ENCODE measurements around the gene HS3ST2.

DNA sequence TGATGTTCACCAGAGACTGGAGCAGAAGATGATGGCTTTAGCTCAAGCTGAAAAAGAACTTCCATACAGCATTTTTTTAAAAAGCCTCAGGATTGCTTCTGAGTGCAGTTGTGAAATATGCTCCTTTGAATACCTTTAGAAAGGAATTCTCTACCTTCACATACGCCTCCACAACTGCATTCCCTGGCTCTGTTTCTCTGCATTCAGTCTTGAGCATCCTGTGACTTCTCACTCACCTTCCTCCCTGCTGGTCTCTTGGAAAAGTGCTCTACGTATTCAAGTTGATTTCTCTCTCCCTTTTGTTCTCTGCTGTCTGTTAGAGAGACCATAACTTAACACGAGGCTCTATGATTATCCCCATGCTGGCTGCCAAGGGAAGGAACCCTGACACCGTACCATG, 34.5 kb downstream of the HS3ST2 start:
- TF ChIP-seq POLR2A (IDR thresholded peaks at IDR 0.05) = no peak
- TF ChIP-seq, protein P1, sequence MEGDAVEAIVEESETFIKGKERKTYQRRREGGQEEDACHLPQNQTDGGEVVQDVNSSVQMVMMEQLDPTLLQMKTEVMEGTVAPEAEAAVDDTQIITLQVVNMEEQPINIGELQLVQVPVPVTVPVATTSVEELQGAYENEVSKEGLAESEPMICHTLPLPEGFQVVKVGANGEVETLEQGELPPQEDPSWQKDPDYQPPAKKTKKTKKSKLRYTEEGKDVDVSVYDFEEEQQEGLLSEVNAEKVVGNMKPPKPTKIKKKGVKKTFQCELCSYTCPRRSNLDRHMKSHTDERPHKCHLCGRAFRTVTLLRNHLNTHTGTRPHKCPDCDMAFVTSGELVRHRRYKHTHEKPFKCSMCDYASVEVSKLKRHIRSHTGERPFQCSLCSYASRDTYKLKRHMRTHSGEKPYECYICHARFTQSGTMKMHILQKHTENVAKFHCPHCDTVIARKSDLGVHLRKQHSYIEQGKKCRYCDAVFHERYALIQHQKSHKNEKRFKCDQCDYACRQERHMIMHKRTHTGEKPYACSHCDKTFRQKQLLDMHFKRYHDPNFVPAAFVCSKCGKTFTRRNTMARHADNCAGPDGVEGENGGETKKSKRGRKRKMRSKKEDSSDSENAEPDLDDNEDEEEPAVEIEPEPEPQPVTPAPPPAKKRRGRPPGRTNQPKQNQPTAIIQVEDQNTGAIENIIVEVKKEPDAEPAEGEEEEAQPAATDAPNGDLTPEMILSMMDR (IDR thresholded peaks at IDR 0.05) = no peak
